DMS114 treated with DMSO at 0.1 percent for 48 hours (cell line): ENCODE measurements around the gene MEGF6.

Source experiments
- DNase-seq: peaks from one replicate; lab custom pipeline; 2025; ENCODE audit not compliant: unreplicated experiment; lab: John Stamatoyannopoulos, UW

Gene MEGF6

DNA sequence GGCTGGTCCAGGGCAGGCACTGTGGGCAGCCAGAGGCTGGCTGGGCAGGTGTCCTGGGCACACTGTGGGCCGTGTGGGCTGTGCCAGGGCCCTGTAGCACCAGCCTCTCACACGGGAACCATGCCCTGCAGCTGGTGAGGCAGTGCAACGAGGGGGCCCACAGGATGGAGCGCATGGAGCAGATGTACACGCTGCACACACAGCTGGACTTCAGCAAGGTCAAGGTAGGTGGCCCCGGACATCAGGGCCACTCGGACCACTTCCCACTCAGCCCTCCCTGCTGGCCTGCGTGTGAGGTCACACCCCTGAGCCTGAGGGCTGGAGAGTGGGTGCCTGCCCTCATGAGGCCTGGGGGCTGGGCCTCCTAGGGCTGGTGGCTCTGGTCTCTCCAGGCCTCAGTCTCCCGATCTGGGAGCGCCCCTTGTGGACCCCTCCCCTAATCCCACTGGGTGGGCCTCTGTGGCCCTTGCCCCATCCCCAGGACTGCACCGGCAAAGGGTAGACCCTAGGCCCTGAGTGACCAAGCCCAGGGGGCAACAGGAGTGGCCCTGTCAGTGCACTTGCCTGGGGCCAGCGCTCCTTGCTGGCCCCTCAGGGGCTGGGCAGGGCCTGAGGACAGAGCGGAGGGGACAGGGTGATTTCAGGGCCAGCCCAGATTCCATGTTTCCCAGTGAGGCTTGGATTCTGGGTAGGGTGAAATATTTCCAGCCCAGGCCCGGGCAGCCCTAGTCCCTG is 135.3 kb downstream of the MEGF6 start:
- DNase-seq = no peak

DNA sequence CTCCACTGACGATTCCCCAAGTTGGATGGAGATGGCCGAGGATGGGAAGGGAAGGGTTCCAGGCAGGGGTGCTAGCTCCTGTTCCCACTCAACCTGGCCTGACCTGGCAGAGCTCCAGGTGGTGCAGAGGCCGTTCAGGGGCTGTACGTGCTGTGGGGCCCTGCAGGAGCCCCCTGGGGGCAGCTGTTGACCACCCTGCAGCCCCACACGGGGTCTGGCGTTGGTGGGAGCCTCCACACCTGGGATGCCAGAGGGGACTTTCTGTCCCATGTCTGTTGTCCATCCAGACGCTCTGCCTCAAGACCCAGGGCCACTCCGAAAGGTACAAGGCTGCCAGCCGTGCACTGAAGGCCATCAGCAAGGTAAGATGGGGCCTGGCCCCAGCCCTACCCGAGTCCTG is 136.9 kb downstream of the MEGF6 start:
- DNase-seq = no peak

DNA sequence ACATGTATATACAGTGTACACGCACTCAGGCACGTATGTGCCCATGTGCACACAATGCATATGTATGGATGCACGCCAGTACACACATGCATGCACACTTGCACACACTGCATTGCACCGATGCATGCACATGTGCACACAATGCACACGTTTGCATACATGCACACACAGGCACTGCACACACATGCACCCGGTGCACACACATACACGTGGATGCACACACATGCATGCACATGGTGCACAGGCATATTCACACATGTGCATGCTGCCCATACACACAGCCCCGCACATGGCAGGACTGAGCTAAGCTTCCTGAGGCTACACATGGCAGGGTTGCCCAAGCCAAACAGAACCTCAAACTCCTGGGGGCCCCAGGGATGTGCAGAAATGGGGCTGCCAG is 137.3 kb downstream of the MEGF6 start:
- no peak for DNase-seq

DNA sequence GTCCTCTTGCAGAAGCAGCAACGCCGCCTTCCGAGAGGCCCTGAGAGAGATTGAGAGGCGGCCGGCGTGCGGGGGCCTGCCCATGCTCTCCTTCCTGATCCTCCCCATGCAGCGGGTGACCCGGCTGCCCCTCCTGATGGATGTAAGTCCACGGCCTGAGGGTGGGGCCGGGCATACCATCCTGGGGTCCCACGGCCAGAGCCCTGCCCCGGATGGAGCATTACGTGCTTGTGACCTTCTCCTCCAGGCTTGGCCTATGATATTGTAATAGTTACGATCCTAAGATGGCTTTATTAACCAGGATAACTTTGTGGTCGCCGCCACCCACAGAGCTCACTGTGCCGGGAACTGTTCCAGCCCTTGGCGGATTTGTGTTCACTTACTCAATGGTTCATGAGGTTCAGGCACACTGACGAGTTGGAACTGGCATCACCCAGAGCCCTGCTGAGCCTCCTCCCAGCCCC is 137.9 kb downstream of the MEGF6 start:
- DNase-seq = no peak

DNA sequence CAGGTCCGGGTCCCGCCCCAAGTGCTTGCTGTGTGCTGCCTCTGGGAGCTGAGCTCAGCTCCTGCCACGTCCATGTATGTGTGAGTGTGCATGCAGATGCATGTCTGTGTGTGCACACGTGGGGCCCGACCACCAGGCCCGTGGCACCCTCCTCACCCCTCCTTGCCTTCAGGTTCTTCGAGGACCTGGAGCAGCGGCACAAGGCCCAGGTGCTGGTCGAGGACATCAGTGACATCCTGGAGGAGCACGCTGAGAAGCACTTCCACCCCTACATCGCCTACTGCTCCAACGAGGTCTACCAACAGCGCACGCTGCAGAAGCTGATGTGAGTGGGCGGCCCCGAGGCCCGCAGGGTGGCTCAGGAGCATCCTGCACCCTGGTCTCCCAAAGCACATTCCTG is 138.4 kb downstream of the MEGF6 start:
- DNase-seq = no peak

DNA sequence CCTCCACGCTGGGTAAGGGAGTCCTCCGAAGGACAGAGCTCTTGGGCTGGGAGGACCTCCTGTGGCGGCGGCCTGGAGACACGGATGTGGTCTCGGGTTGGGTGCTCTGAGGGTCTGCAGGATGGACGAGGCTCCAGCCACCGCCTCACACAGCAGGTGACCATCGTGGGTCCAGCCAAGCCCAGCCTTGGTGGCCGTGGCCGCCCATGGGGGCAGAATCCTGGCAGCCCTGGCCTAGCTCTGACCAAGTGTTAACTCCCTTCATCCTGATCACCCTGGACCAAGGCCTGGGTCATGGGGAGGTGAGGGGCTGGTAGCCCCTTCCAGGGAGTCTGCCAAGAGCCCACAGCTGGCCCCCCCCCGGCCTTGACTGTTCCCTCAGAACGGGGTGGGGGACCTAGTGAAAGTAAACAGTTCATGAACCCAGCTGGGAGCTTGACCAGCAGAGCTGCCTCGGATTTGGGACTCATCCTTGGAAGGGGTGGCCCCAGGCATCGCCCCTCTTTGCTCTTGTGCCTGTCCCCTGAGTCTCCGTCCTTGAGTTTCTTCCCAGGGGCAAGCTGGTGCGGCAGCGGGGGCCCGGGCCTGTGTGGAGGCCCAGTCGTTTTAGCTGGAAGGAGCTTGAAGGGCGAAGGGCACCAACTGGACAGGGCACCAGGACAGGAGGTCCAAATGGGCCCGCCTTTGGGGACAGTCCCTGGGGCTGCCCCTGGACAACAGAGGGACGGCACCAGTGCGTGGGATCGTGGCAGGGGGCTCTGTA is 139.0 kb downstream of the MEGF6 start:
- no peak for DNase-seq

DNA sequence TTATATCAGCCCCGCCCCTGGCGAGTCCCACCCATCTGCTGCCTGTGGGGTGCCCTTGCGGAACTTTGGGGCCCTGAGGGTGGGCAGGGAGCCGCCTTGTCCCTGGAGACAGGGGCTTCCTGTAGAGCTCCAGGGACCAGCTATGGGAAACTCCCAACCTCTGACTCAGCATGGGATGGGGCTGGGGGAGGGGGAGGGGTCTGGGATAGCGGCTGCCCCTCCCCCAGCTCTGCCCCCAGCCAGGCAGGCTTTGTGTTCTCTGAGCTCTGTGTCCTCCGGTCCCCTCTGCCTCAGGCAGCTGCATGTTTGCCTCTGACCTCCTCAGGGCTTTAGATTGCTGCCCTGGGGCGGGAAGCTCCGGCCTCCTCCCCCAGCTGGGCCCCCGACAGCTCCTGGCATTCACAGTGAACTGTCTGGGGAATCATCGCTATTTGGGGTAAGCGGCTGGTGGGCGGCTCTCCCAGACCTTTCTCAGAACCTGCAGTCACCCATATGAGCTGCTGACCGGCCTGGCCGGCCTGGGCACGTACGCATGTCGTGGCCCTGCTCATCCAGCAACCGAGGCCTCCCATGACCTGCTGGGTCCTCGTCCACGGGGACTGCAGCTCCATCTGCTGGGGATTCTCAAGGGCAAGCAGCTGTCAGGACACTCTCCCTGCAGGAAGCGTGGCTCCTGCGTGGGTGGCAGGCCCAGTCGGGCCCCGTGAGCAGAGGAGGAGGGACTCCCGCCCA is 139.8 kb downstream of the MEGF6 start:
- no peak for DNase-seq

DNA sequence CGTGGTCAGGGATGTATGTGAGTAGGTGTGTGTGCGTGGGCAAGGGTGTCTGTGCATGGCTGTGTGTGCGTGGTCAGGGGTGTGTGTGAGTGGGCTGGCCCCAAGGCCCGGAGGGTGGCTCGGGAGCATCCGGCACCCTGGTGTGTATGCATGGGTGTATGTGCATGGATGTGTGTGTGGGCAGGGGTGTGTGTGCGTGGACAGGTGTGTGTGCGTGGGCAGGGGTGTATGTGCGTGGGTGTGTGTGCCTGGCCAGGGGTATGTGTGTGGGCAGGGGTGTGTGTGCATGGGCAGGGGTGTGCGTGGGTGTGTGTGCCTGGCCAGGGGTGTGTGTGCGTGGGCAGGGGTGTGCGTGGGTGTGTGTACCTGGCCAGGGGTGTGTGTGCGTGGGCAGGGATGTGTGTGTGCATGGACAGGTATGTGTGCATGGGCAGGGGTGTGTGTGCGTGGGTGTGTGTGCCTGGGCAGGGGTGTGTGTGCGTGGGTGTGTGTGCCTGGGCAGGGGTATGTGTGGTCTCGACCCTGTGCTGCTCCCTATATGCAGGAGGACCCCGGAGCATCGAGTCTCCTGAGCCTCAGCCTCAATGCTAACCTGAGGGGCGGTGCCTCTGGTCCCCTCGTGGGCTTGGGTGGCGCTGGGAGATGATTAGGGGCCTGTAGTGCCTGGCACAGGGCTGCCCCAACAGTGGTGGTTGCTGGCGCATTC is 140.5 kb downstream of the MEGF6 start:
- DNase-seq = no peak

DNA sequence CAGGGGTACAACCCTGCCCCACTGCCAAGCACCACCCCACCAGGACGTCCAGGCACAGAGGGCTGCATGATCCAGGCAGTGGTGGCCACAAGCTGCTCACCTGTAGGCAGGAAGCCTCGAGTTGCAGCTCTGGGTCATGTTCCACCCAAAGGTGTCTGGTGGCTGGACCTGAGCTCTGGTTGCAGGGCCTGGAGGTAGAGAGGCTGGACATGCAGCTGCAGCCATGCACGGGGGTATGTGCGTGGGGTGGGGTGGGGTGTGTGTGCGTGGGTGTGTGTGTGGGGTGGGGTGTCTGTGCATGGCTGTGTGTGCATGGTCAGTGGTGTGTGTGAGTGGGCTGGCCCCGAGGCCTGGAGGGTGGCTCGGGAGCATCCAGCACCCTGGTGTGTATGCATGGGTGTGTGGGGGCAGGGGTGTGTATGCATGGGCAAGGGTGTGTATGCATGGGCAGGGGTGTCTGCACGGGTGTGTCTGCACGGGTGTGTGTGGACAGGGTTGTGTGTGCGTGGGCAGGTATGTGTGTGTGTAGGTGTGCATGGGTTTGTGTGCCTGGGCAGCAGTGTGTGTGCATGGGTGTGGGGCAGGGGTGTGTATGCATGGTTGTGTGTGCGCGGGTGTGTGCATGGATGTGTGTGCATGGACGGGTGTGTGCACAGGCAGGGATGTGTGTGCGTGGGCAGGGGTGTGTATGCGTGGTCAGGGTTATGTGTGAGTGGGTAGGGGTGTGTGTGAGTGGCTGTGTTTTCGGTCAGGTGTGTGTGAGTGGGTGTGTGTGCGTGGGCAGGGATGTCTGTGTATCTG is 141.3 kb downstream of the MEGF6 start:
- no peak for DNase-seq

DNA sequence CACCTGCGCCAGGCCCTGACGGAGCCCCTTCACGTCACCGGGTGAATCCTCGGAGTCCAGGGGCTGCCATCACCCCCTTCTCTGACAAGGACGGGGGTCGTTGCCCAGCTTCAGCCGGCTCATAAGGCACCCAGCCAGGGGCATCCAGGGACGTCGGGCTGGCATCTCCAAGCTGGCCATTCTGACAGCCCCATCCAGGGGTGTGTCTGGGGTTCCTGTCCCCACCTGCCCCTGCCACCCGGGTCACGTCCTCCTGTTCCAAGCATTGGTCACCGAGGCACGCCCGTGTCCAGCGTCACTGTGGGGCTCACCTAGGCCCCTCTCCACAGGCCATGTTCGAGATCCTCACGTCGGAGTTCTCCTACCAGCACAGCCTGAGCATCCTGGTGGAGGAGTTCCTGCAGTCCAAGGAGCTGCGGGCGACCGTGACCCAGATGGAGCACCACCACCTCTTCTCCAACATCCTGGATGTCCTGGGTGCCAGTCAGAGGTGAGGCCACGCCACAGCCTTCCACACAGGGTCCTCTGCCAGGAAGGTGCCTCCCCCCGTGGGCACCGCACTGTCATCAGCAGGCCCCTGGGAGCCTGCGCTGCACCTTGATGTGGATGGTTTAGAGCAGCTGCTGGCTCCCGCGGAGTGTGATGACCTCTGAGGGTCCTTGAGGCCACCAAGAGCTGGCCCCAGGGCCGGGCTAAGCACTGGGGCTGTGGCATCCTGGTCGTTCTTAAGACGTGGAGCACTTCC is 142.0 kb downstream of the MEGF6 start:
- no peak for DNase-seq

DNA sequence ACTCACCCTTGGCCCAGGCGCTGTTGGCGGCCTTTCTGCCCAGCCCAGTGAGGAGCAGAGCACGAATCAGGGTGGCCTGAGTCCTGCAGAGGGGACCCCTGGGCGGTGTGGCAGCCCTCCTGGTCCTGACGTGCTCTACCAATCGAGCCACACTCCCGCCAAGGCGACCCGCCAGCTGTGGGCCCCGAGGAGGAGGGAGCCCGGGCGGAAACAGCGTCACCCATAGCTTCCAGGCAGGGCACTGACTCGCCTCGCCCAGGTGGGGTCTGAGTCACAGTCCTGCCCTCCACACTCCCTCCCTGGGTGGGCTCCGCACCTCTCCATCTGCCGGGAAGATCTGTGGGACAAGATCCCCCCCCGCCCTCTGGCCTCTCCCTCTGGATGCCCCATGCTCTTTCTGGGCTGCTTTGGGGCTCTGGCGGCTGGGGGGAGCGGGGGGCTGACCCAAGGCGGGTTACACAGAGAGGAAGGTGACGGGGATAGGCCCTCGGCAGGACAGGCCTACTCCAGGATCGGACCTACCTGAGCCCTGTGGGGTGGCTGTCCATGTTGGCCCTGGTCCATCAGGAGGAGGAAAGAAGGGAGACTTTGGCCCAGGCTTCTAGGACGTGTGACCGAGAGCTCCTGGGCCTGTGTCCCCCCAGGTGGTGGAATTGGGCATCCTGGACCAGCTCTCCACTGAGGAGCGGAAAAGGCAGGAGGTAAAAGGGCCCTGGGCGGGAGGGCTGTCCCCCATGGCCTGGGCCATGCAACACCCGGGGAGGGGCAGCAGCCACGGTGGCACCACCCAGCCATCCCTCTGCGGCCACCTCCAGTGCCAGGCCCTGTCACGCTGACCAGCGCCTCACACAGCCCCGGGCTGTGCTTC is 142.8 kb downstream of the MEGF6 start:
- no peak for DNase-seq

DNA sequence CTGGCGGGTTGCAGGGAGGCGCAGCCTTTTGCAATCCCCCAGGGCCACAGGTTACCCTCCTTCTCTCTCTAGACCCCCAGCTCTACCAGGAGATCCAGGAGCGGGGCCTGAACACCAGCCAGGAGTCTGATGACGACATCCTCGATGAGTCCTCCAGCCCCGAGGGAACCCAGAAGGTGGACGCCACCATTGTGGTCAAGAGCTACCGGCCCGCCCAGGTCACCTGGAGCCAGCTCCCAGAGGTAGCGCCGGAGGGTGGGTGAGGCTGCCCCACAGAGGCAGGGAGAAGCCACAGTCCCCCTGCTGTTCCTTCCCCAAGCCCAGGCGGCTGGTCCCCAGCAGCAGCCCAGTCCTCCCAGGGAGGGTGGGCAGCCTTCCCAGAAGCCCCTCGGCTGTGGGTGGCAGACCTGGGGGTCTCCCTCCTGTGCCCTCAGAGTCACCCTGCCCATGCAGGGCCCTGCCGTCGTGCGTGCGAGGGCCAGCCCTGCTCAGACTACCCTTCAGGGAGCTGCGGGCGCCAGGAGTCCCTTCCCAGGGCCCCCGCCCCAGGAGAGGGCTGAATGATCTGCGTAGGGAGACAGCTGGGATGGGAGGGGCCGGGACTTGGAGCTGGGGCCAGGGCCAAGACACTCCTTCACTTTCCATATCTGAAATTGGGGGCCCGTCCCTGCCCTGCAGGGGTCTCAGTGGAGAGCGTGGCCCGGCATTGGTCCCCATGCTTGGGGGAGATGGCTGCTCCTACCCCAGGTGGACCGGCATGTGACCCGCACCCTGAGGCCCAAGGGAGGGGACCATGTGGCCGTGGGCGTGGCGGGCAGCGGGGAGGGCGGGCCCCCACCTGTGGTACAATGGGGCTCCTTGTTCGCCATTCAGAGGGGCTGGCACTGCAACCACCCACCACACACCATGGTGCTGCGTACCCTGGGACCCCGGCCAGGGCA is 143.9 kb downstream of the MEGF6 start:
- DNase-seq = no peak

DNA sequence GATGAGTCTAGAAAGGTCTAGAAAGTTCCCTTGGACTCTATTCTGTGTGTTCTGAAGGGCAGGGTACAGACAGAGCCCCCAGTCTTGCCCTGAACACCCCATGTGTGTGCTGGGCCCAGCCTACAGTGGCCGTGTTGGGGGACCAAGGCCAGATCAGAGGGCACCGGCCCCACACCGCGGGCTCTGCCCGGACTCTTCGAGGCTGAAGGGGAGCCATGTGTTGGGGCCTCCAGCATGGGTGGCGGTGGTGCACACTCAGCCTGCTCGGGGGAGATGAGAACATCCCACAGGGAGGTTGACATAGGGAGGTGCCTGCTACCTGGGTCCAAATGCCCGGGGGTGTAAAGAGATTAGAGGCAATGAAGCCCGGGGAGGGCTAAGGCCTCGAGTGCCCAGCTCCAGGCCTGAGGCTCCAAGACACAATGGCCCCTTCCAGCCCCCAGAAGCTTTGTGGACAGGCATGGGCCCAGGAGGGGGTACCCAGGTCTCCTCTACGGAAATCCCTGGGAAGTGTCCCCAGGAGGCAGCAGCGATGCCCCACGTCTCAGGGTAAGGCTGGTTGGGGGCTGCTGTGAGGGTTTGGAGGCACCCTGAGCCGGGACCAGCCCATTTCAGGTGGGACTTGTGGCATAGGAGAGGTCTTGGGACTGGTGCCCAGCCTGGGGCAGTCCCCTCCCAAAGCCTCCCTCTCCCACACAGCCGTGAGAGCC is 144.8 kb downstream of the MEGF6 start:
- no peak for DNase-seq

DNA sequence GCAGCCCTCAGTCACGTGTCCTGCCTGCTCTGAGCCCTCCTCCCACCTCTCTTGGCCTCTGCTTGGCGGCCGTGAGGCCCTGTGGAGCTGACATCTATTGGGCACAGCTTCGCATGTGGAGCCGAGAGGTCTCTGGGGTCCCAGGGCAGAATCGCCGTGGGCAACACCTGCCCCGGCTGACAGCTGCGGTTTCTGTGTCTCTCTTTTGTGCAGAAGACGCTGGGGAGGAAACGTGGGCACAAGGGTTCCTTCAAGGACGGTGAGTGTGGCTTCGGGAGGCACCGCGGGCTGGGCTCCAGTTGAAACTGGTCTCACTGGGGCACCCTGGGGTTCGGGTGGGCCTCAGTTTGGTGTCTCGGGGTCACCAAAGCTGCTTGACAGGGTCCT is 145.4 kb downstream of the MEGF6 start:
- DNase-seq = no peak

DNA sequence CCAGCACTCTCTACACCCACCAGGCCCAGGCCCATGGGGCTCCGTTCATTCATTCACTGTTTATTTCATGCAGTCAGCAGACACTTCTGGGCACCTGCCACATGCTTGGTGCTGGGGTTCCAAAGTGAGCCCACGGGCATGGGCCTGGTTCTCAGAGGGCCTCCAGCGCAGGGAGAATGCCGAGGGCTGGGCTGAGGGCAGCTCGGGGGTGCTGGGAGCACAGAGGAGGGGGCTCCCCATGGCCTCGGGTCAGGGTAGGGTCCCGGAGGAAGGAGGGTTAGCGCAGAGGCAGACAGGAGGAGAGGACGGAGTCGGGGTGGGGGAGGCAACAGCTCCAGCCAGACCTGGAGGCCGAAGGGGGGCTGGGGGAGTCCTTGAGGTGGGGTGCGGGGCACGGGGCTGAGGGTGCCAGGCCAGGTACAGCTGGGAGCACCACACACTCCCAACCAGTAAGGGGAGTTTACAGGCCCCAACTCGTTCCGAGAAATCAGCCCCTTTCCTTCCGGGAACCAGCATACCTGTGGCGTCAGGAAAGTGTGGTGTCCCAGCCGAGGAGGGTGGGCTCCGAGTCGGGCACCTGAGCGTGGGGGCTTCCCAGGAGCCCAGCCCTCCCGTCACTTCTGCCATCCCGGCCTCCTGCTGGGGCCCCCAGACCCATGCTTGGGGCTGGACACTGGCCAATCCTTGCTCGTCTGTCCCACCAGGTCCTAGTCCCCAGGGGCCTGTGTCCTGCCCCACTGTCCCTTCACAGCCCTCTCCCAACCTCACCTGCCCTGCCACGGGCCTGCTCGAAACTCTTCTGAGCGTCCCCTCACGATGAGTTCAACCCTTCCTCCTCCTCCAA is 146.0 kb downstream of the MEGF6 start:
- no peak for DNase-seq

DNA sequence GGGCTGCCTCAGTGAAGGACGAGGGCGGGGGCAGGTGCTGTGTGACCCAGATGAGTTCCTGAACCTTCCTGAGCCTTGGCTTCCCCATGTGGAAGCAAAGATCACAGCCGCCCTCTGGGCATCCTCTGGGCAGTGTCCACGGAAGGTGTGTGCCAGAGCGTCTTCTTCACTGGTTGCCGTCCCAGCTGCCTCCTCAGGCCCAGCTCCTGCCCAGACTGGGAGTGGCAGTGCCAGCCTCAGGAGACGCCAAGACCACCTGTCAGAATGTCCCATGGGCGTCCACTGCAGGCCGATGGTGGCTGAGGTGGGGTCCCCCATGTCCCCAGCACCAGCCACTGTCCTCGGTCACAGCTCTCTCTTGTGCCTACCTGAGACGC is 146.7 kb downstream of the MEGF6 start:
- DNase-seq = no peak
